ENCODE data around the gene LRRC4C.

- TF ChIP-seq CTCF (IDR thresholded peaks at IDR 0.05; ENCODE audit: extremely low read depth in 1 of 2, insufficient read depth in 1 of 2, low read depth in 1 of 2, low read length in 2 of 2) (no peak), POLR2A (IDR thresholded peaks at IDR 0.05; ENCODE audit: low read depth, low read length) (no peak)
These were observed 139.2 kb downstream of the LRRC4C start for GRCh38 chr11:41320238-41320637.

Data from endothelial cell of umbilical vein (primary cell).